ENCODE data around the gene ELF5.

- no peak for TF ChIP-seq CTCF (conservative IDR thresholded peaks at IDR 0.05; ENCODE audit: low read depth, low read length)
- TF ChIP-seq EZH2 (IDR thresholded peaks at IDR 0.05; ENCODE audit: low read length, unreplicated experiment), result no peak
These were observed 26.2 kb downstream of the ELF5 start for GRCh38 chr11:34487430-34487829.
